Type B pancreatic cell (in vitro differentiated cells): ENCODE data around the gene HSH2D. TPM values are rescaled to one million over a fixed set of nuclear protein-coding genes. Genes with fewer than 3 reads are reported as not detected.

ENCODE experiments used
- DNase-seq: peaks from one replicate; pipeline ENCODE4 v3.0.0; 2021; ENCODE audit warnings: mixed read lengths; ENCODE audit not compliant: unreplicated experiment; ENCODE audit errors: extremely low spot score
- H3K27ac Mint-ChIP-seq: 2 replicates; pipeline ENCODE4 v1.8.0; 2021; ENCODE audit warnings: mild to moderate bottlenecking, mixed read lengths
- H3K27me3 Mint-ChIP-seq: 2 replicates; pipeline ENCODE4 v1.8.0; 2021; ENCODE audit warnings: mixed read lengths
- H3K36me3 Mint-ChIP-seq: 2 replicates; pipeline ENCODE4 v1.8.0; 2021; ENCODE audit warnings: mixed read lengths
- H3K4me1 Mint-ChIP-seq: one replicate; pipeline ENCODE4 v1.8.0; 2021; ENCODE audit warnings: mixed read lengths; ENCODE audit not compliant: unreplicated experiment
- H3K4me3 Mint-ChIP-seq: 2 replicates; pipeline ENCODE4 v1.8.0; 2021; ENCODE audit warnings: mild to moderate bottlenecking, mixed read lengths
- H3K9me3 Mint-ChIP-seq: 2 replicates; pipeline ENCODE4 v1.8.0; 2021; ENCODE audit warnings: mixed read lengths
- total RNA-seq: library from RNA; stranded (reverse); gene quantifications from 2 replicates; pipeline ENCODE4 v1.2.1, GENCODE V29; 2021; ENCODE audit warnings: low replicate concordance
- TF ChIP-seq, protein P1 (sequence below): fragments of 200-600 bp; sonication (generic); conservative IDR thresholded peaks from 2 replicates; pipeline ENCODE4 v1.5.0; 2021; ENCODE audit warnings: antibody characterized with exemption, mild to moderate bottlenecking

HSH2D gene
- total RNA-seq, 1 donor from 2014 or later: 0.68 TPM

DNA sequence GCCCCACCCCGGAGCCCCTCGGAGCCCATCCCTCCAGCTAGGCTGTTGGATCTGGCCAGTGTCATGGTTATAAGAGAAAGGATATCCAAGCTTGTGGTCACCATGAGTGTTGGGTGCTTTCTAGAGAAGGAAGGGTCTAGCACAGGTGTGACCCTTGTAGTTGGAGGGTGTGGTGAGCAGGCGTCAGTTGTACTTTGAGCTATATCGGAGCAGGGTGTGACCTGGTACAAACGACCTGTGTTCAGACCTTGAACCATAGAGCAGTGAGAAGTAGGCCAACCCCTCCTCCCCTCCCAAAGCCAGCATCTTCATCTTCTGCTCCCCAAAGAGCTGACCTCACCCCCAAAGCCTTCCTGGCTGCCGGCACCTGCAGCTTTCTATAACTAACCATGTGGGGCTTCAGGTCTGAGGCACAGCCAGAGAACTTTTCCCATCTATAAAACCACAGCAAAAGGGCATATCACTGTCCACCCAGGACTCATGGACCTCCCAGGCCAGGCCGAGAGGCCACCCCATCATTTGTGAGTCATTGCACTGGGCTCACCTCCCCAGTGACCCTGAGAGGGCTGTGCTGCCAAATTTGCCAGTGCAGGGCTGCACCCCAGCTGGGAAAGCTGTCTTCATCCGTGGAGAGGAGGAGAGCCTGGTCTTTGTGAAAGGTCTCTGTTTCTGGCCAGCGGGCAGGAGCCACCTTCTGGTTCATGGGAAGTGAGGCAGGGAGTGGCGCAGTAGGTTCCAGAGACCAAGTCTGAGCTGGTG lies 17.6 kb upstream of the HSH2D start:
- Mint-ChIP-seq H3K27ac (no peak overlapping the region), H3K27me3 (no peaks in the 10 kb centered on the region), H3K36me3 (peaks cover 12% of the 10 kb centered on the region)

DNA sequence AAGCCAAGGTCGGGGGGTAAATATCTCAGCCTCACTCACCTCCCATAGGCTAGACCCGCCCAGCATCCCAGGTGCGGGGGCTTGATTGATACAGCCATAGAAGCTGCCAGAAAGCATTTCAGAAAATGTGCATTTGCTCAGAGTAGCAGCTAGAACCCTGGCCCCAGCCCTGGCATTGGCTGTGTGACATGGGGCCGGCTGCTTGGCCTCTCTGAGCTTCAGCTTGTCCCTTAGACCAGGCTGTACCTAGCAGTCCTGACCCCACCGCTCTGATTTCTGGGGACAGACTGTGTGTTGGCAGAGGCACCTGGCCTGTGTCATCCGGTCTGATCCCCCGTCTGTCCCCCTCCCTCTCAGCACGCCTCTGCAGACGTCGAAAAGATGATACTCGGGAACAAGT lies 16.4 kb upstream of the HSH2D start:
- TF ChIP-seq, protein P1, sequence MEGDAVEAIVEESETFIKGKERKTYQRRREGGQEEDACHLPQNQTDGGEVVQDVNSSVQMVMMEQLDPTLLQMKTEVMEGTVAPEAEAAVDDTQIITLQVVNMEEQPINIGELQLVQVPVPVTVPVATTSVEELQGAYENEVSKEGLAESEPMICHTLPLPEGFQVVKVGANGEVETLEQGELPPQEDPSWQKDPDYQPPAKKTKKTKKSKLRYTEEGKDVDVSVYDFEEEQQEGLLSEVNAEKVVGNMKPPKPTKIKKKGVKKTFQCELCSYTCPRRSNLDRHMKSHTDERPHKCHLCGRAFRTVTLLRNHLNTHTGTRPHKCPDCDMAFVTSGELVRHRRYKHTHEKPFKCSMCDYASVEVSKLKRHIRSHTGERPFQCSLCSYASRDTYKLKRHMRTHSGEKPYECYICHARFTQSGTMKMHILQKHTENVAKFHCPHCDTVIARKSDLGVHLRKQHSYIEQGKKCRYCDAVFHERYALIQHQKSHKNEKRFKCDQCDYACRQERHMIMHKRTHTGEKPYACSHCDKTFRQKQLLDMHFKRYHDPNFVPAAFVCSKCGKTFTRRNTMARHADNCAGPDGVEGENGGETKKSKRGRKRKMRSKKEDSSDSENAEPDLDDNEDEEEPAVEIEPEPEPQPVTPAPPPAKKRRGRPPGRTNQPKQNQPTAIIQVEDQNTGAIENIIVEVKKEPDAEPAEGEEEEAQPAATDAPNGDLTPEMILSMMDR: no peak
- H3K4me1 Mint-ChIP-seq: no peaks in the 10 kb centered on the region
- no peak for DNase-seq
- H3K36me3 Mint-ChIP-seq: peaks cover 19% of the 10 kb centered on the region
- H3K4me3 Mint-ChIP-seq: no peak overlapping the region
- no peak overlapping the region for H3K27ac Mint-ChIP-seq
- no peaks in the 10 kb centered on the region for H3K27me3 Mint-ChIP-seq
- no peaks in the 10 kb centered on the region for H3K9me3 Mint-ChIP-seq

More for the DNA sequence above, 17.6 kb upstream of the HSH2D start:
- no peaks in the 10 kb centered on the region for H3K4me1 Mint-ChIP-seq
- H3K9me3 Mint-ChIP-seq: no peaks in the 10 kb centered on the region
- H3K4me3 Mint-ChIP-seq: no peak overlapping the region
- DNase-seq: no peak
- TF ChIP-seq, protein P1: no peak

DNA sequence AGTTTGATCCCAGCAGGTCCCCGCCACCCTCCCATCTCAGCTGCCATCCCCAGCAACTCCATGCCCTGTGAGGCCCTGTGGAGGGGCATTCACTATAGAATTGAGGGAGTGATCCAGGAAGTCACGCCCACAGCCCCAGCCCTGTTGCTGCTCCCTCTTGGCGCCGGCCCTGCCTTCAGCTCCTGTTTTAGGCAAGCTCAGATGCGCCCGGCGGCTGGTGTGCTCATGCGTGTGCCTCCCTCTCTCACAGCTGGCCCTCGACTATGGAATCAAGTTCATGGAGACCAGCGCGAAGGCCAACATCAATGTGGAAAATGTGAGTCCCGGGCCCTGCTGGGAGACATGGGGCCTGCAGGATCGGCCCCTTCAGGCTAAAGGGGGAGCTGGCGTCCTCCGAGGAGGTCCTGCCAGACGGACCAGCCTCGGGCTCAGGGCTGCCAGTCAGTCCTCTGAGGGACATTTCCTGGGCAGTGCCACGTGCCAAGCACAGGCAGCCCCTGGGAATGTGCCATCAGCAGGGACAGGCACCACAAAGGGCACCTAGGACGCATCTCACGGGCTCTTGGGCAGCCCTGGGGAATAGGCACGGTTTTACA lies 15.6 kb upstream of the HSH2D start:
- Mint-ChIP-seq H3K4me3 (no peak overlapping the region), H3K27me3 (no peaks in the 10 kb centered on the region), H3K36me3 (peaks cover 25% of the 10 kb centered on the region), H3K4me1 (no peaks in the 10 kb centered on the region), H3K27ac (no peak overlapping the region), H3K9me3 (no peaks in the 10 kb centered on the region)
- TF ChIP-seq, protein P1: no peak
- DNase-seq: no peak

DNA sequence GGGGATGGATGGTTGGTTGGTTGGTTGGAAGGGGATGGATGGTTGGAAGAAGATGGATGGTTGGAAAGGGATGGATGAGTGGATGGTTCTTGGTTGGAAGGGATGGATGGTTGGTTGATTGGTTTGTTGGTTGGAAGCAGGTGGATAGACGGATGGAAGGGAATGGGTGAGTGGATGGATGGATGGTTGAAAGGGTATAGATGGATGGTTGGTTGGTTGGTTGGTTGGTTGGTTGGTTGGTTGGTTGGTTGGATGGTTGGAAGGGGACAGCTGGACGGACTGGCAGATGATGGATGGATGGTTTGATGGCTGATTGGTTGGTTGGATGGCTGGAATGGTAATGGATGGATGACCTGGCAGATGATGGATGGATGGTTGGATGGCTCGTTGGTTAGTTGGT lies 11.8 kb upstream of the HSH2D start:
- no peak for DNase-seq
- peaks cover 39% of the 10 kb centered on the region for H3K36me3 Mint-ChIP-seq
- H3K4me1 Mint-ChIP-seq: no peaks in the 10 kb centered on the region
- H3K27me3 Mint-ChIP-seq: no peaks in the 10 kb centered on the region
- H3K4me3 Mint-ChIP-seq: no peak overlapping the region
- H3K9me3 Mint-ChIP-seq: no peaks in the 10 kb centered on the region
- TF ChIP-seq, protein P1: no peak
- no peak overlapping the region for H3K27ac Mint-ChIP-seq

DNA sequence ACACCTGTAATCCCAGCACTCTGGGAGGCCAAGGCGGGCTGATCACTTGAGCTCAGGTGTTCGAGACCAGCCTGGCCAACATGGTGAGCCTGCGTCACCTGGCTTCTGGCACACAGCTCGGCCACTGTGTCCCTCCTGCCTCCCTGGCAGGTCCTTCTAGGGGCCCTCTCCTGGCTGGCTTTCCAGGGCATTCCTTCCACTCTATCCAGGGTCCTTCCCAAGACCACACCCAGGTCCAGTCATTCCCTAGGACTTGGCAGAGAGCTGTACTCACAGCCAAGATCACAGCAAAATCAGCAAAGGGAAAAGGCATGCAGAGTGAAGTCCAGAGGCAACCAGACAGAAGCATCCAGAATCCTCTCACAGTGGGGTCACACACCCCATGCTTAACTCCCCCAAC lies 9.7 kb upstream of the HSH2D start:
- H3K27me3 Mint-ChIP-seq: no peaks in the 10 kb centered on the region
- H3K27ac Mint-ChIP-seq: no peak overlapping the region
- H3K36me3 Mint-ChIP-seq: peaks cover 39% of the 10 kb centered on the region
- TF ChIP-seq, protein P1: no peak
- no peak for DNase-seq
- H3K9me3 Mint-ChIP-seq: no peaks in the 10 kb centered on the region
- H3K4me3 Mint-ChIP-seq: no peak overlapping the region
- H3K4me1 Mint-ChIP-seq: no peaks in the 10 kb centered on the region
